H7 (cell line): ENCODE measurements around the gene MPL. TPM values are rescaled to one million over a fixed set of nuclear protein-coding genes. Genes with fewer than 3 reads are reported as not detected.
A peak's percentile ranks its signal among the peaks of the same experiment; 100 is the strongest.
"Not testable (repeated sequence)": the region's sequence is repeated elsewhere in the genome, so short reads cannot be mapped to it uniquely, and the experiment has no call there.

ENCODE experiments used
- DNase-seq: peaks from one replicate; pipeline ENCODE4 v3.0.0; 2012
- H3K27me3 ChIP-seq: 2 replicates; pipeline ENCODE4 v1.6.0; 2011; ENCODE audit warnings: mild to moderate bottlenecking, low read length; ENCODE audit not compliant: control insufficient read depth, insufficient read depth
- H3K36me3 ChIP-seq: replicated peaks from 2 replicates; pipeline ENCODE4 v1.5.1; 2011; ENCODE audit warnings: low read length; ENCODE audit not compliant: control insufficient read depth, insufficient read depth
- H3K4me3 ChIP-seq: 2 replicates; pipeline ENCODE4 v1.5.1; 2011; ENCODE audit warnings: low read depth, mild to moderate bottlenecking, control low read depth, low read length, moderate library complexity; ENCODE audit not compliant: insufficient read depth
- total RNA-seq: library from RNA; depleted of rRNA; stranded (reverse); fragments of >200 nt; shearing (Covaris generic); gene quantifications from 2 replicates; pipeline ENCODE4 v1.2.3, GENCODE V29; 2014

Gene MPL
- total RNA-seq, 1 experiment from 2014 or later: not detected

- H3K4me3 ChIP-seq: no peak overlapping the region
- no peaks in the 10 kb centered on the region; the same call in 1 of the 2 replicates for H3K27me3 ChIP-seq
- H3K36me3 ChIP-seq: peaks cover 31% of the 10 kb centered on the region
- DNase-seq: no peak
Observed at GRCh38 chr1:43365678-43366077, 28.1 kb downstream of the MPL start.

- DNase-seq: peak; percentile 81
- Histone ChIP-seq H3K4me3 (peak overlapping the region; percentile 72; the same call in 1 of the 2 replicates), H3K27me3 (no peaks in the 10 kb centered on the region; the same call in 1 of the 2 replicates), H3K36me3 (peaks cover 26% of the 10 kb centered on the region)
Observed at GRCh38 chr1:43366179-43366578, 28.6 kb downstream of the MPL start.

- Histone ChIP-seq H3K27me3 (no peaks in the 10 kb centered on the region; the same call in 1 of the 2 replicates), H3K4me3 (peak overlapping the region; percentile 72), H3K36me3 (peaks cover 21% of the 10 kb centered on the region)
- DNase-seq: peak; percentile 80
Observed at GRCh38 chr1:43366601-43367025, 29.0 kb downstream of the MPL start.

GRCh38 chr1:43367026-43367903 is 29.6 kb downstream of the MPL start:
- DNase-seq: peak; percentile 87
- Histone ChIP-seq H3K4me3 (peak overlapping the region; percentile 72), H3K36me3 (peaks cover 15% of the 10 kb centered on the region), H3K27me3 (no peaks in the 10 kb centered on the region; the same call in 1 of the 2 replicates)

- Histone ChIP-seq H3K36me3 (peaks cover 12% of the 10 kb centered on the region), H3K4me3 (peak within 1 kb of the TSS; percentile 72), H3K27me3 (no peaks in the 10 kb centered on the region; the same call in 1 of the 2 replicates)
- peak; percentile 99 for DNase-seq
Observed at GRCh38 chr1:43367904-43368645, 30.5 kb downstream of the MPL start, which contains the start of gene ELOVL1. TSS of gene ELOVL1 (minus strand) at chr1:43368011. CDS start at chr1:43365609, 2,402 bp downstream.

- Histone ChIP-seq H3K4me3 (peak overlapping the region; percentile 72), H3K27me3 (no peaks in the 10 kb centered on the region; the same call in 1 of the 2 replicates), H3K36me3 (peaks cover 8% of the 10 kb centered on the region)
- no peak for DNase-seq
Observed at GRCh38 chr1:43368646-43369020, 31.0 kb downstream of the MPL start.

GRCh38 chr1:43369779-43370178 is 32.2 kb downstream of the MPL start:
- not testable (repeated sequence) for H3K36me3 ChIP-seq, H3K27me3 ChIP-seq, DNase-seq, H3K4me3 ChIP-seq

GRCh38 chr1:43370564-43370963 is 32.9 kb downstream of the MPL start:
- DNase-seq: no peak
- H3K27me3 ChIP-seq: no peaks in the 10 kb centered on the region
- H3K36me3 ChIP-seq: no peaks in the 10 kb centered on the region; the same call in 1 of the 2 replicates
- no peak overlapping the region for H3K4me3 ChIP-seq

- Histone ChIP-seq H3K27me3 (no peaks in the 10 kb centered on the region), H3K4me3 (no peak overlapping the region), H3K36me3 (no peaks in the 10 kb centered on the region)
- no peak for DNase-seq
Observed at GRCh38 chr1:43372172-43372571, 34.6 kb downstream of the MPL start.

- H3K4me3 ChIP-seq: no peak overlapping the region
- no peaks in the 10 kb centered on the region for H3K27me3 ChIP-seq
- H3K36me3 ChIP-seq: no peaks in the 10 kb centered on the region
- no peak for DNase-seq
Observed at GRCh38 chr1:43373066-43373940, 35.7 kb downstream of the MPL start.

- no peaks in the 10 kb centered on the region for H3K36me3 ChIP-seq
- H3K27me3 ChIP-seq: no peaks in the 10 kb centered on the region
- H3K4me3 ChIP-seq: no peak overlapping the region
- no peak for DNase-seq
Observed at GRCh38 chr1:43376723-43377235, 39.2 kb downstream of the MPL start.

GRCh38 chr1:43377831-43378230 is 40.2 kb downstream of the MPL start:
- H3K27me3 ChIP-seq: no peaks in the 10 kb centered on the region
- H3K36me3 ChIP-seq: no peaks in the 10 kb centered on the region
- H3K4me3 ChIP-seq: no peak overlapping the region
- no peak for DNase-seq

- no peak overlapping the region for H3K4me3 ChIP-seq
- peaks cover 9% of the 10 kb centered on the region for H3K36me3 ChIP-seq
- H3K27me3 ChIP-seq: no peaks in the 10 kb centered on the region
- no peak for DNase-seq
Observed at GRCh38 chr1:43379476-43379875, 41.9 kb downstream of the MPL start.

- DNase-seq: no peak
- H3K36me3 ChIP-seq: peaks cover 29% of the 10 kb centered on the region
- H3K27me3 ChIP-seq: no peaks in the 10 kb centered on the region
- H3K4me3 ChIP-seq: no peak overlapping the region
Observed at GRCh38 chr1:43381612-43382011, 44.0 kb downstream of the MPL start.
